NCI-H748 treated with DMSO at 0.1 percent for 48 hours (cell line): Measurements from ENCODE around the gene ROMO1.
"Not testable (repeated sequence)": the region's sequence is repeated elsewhere in the genome, so short reads cannot be mapped to it uniquely, and the experiment has no call there.

Experiments
- DNase-seq: peaks from one replicate; lab custom pipeline; 2025; lab: John Stamatoyannopoulos, UW

The ROMO1 gene

GRCh38 chr20:35730583-35731468, 31.6 kb downstream of the ROMO1 start:
- DNase-seq, result no peak

- no peak for DNase-seq
These were observed 32.2 kb downstream of the ROMO1 start for GRCh38 chr20:35731469-35731788.

- DNase-seq, result no peak
These were observed 32.8 kb downstream of the ROMO1 start for GRCh38 chr20:35731862-35732643.

- DNase-seq, result no peak
These were observed 33.4 kb downstream of the ROMO1 start for GRCh38 chr20:35732644-35732982.

- no peak for DNase-seq
These were observed 35.2 kb downstream of the ROMO1 start for GRCh38 chr20:35734374-35734773.

- DNase-seq, result no peak
These were observed 35.8 kb downstream of the ROMO1 start for GRCh38 chr20:35734777-35735649.

GRCh38 chr20:35735826-35736470, 36.7 kb downstream of the ROMO1 start:
- no peak for DNase-seq

- DNase-seq, result no peak
These were observed 38.7 kb downstream of the ROMO1 start for GRCh38 chr20:35737865-35738333.

GRCh38 chr20:35738410-35739179, 39.4 kb downstream of the ROMO1 start:
- DNase-seq, result no peak

GRCh38 chr20:35739294-35740163, 40.3 kb downstream of the ROMO1 start:
- no peak for DNase-seq

- DNase-seq, result peak; percentile 98
These were observed 42.9 kb downstream of the ROMO1 start, which contains the start of gene RBM39 for GRCh38 chr20:35741892-35742740. Gene RBM39 (minus strand): TSS chr20:35742260. CDS start chr20:35740874, 1,386 bp downstream.

GRCh38 chr20:35742741-35743523, 43.7 kb downstream of the ROMO1 start:
- peak; percentile 21 for DNase-seq

GRCh38 chr20:35743693-35744491, 44.7 kb downstream of the ROMO1 start:
- no peak for DNase-seq

GRCh38 chr20:35744492-35744841, 45.3 kb downstream of the ROMO1 start:
- not testable (repeated sequence) for DNase-seq
